ENCODE results near the gene ZNF20. TPM values are rescaled to one million over a fixed set of nuclear protein-coding genes. Genes with fewer than 3 reads are reported as not detected.

Gene ZNF20
- total RNA-seq, 4 donors from 2014 or later, result 0.29 to 0.78 (median 0.41) TPM; not detected in 1

DNA sequence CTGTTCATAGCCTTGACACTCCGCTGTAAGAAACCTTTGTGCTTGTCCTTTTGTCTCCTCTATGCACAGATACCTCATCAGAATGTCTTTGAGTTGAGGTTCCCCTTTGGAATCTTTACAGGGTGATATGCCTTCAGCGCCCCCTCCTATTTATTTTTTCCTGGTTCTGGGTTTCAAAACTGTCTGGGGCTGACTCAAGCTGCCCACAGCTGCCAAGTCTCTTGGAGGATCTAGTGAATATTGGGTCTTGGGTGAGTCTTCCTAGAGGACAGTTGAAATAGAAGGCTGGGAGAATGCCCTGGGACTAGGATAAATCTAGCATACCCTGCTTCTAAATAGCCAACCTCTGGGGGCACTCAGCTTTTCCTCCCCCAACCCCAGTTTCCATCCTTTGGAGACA is 23.7 kb upstream of the ZNF20 start:
- intact Hi-C loops (cut with DNase I; ENCODE audit: low total_unique reads) (no loop called here), in situ Hi-C loops (cut with MboI; ENCODE audit: low sequenced_read_pairs in 4 of 4) (no loop called here)
- Histone ChIP-seq H3K4me3 (peak overlapping the region; percentile 77 to 90 (median 89)), H3K4me1 (peaks cover 6 to 16% of the 10 kb centered on the region in 2 donors), H3K27me3 (no peaks in the 10 kb centered on the region), H3K36me3 (peaks cover 0 to 8% of the 10 kb centered on the region in 2 donors), H3K27ac (peak overlapping the region; percentile 85 to 89 (median 88)), H3K9me3 (no peaks in the 10 kb centered on the region)
- ATAC-seq (no peak), DNase-seq (no peak)
- no peak for TF ChIP-seq POLR2A (IDR thresholded peaks at IDR 0.05)
- TF ChIP-seq, protein P1, sequence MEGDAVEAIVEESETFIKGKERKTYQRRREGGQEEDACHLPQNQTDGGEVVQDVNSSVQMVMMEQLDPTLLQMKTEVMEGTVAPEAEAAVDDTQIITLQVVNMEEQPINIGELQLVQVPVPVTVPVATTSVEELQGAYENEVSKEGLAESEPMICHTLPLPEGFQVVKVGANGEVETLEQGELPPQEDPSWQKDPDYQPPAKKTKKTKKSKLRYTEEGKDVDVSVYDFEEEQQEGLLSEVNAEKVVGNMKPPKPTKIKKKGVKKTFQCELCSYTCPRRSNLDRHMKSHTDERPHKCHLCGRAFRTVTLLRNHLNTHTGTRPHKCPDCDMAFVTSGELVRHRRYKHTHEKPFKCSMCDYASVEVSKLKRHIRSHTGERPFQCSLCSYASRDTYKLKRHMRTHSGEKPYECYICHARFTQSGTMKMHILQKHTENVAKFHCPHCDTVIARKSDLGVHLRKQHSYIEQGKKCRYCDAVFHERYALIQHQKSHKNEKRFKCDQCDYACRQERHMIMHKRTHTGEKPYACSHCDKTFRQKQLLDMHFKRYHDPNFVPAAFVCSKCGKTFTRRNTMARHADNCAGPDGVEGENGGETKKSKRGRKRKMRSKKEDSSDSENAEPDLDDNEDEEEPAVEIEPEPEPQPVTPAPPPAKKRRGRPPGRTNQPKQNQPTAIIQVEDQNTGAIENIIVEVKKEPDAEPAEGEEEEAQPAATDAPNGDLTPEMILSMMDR (IDR thresholded peaks at IDR 0.05 in 4 of 5, conservative IDR thresholded peaks at IDR 0.05 in 1 of 5), result no peak

DNA sequence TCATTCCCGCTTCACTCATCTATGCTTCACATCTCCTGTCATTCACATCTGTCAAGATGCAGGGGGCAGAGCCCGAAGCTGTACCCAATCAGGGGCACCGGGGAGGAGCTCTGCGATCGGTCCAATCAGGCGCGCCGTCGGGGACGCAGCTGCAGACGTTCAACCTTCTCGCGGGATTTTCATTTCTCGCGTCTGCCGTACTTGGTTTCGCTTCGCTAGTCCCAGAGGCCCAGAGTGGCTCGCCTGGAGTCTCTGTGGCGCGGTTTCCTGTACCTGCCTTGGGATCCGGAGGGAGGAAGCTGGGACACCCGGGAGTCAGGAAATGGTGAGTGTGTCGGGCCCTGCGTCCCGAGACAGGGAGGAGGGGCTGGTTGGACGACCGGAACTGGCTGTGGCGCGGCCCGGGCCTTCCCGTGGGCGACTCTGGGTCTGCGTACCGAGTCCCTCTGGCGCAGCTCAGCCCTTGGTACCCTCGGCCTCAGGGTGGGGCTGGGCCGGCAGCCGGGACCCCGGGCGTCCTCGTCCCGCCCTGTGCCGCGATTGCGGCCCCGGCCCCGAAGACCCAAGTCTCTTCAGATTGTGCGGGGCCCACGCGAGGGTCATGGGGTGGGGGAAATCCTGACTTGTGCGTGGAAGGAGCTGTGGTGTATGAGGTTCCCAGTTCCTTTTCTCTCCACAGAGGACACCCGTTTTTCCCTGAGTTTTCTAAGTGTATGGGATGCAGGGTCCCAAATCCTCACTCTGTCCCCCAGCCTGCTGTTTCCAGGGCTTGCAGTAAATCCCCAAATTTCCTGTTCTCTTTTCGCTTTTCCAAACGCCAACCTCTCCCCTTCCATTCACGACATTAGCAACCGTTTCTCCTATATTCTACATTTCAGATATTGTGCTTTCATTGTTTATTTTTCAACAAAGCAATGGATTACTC is 23.0 kb upstream of the ZNF20 start, which contains the start of gene ZNF136:
ZNF136 (plus strand) TSS at position 215 of the 925 bp plus-strand sequence; CDS start at position 323, 108 bp downstream.
- DNase-seq (peak; percentile 83 to 91), ATAC-seq (peak; percentile 99)
- Histone ChIP-seq H3K27ac (peak within 1 kb of the TSS; percentile 85 to 89 (median 88)), H3K4me1 (peaks cover 6 to 16% of the 10 kb centered on the region in 2 donors), H3K4me3 (peak within 1 kb of the TSS; percentile 77 to 90 (median 89)), H3K36me3 (peaks cover 0 to 8% of the 10 kb centered on the region in 2 donors), H3K9me3 (no peaks in the 10 kb centered on the region), H3K27me3 (no peaks in the 10 kb centered on the region)
- TF ChIP-seq, protein P1 (IDR thresholded peaks at IDR 0.05 in 4 of 5, conservative IDR thresholded peaks at IDR 0.05 in 1 of 5), result no peak
- TF ChIP-seq POLR2A (IDR thresholded peaks at IDR 0.05), result peak; percentile 63 to 64
- in situ Hi-C loops (cut with MboI; ENCODE audit: low sequenced_read_pairs in 4 of 4), result no loop called here
- intact Hi-C loops (cut with DNase I; ENCODE audit: low total_unique reads), result no loop called here

DNA sequence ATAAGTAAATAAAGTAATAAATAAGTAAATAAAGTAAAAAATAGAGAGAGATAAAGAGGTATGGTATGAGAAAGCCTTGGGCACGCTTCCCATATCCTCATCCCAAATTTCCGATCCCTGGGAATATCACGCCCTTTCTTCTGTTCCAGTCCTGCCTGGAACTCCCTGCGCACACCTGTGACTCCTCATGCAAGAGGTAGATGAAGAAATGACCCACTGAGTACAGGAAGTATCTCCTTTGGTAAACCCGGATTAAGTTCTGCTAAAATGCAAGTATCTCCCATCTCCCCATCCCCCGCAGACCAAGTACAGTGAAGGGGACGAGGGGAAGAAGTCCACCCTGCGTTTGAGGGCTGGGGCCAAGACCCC is 22.3 kb upstream of the ZNF20 start:
- intact Hi-C loops (cut with DNase I; ENCODE audit: low total_unique reads) (no loop called here), in situ Hi-C loops (cut with MboI; ENCODE audit: low sequenced_read_pairs in 4 of 4) (no loop called here)
- Histone ChIP-seq H3K27ac (peak overlapping the region; percentile 85 to 89 (median 88)), H3K4me1 (peaks cover 6 to 16% of the 10 kb centered on the region in 2 donors), H3K4me3 (peak overlapping the region; percentile 77 to 90 (median 89)), H3K9me3 (no peaks in the 10 kb centered on the region), H3K36me3 (peaks cover 0 to 8% of the 10 kb centered on the region in 2 donors), H3K27me3 (peaks cover 0 to 1% (median 0%) of the 10 kb centered on the region in 3 donors)
- ATAC-seq (peak; percentile 9 to 20), DNase-seq (no peak)
- no peak for TF ChIP-seq POLR2A (IDR thresholded peaks at IDR 0.05)
- TF ChIP-seq, protein P1 (IDR thresholded peaks at IDR 0.05 in 4 of 5, conservative IDR thresholded peaks at IDR 0.05 in 1 of 5), result no peak

DNA sequence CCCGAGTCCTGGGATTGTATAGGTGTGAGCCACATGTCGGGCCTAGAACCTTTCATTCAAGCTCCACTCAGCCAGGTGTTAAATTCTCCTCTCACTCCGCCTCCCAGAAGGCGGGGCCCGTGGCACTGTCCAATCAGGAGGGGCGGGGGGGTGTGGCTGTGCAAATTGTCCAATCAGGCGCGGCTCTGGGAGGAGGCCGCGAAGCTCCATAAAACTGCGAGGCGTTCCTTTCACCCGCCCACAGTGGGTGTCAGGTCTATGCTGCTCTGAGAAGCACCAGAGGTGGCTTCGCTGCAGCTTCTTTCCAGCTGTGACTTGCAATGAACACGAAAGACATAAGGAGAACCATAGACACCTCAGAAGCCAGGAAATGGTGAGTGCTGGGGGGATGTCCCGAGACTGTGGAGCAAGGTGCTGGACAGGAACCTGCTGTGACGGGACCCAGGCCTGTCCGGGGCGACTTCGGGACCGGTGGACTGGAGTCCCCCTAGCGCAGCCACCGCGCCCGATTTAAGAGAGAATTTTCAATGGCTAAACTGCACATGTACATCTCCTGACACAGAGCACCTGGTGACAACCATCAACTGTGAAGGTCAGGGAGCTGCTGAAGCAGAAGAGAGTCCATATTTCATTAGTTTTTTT is 19.7 kb upstream of the ZNF20 start:
- Histone ChIP-seq H3K4me1 (peaks cover 6 to 19% of the 10 kb centered on the region in 2 donors), H3K27ac (no peak overlapping the region), H3K4me3 (no peak overlapping the region), H3K36me3 (peaks cover 0 to 4% of the 10 kb centered on the region in 2 donors), H3K27me3 (peaks cover 0 to 23% (median 10%) of the 10 kb centered on the region in 3 donors), H3K9me3 (no peaks in the 10 kb centered on the region)
- TF ChIP-seq, protein P1 (IDR thresholded peaks at IDR 0.05 in 4 of 5, conservative IDR thresholded peaks at IDR 0.05 in 1 of 5), result no peak
- no peak for TF ChIP-seq POLR2A (IDR thresholded peaks at IDR 0.05)
- no peak for ATAC-seq
- in situ Hi-C loops (cut with MboI; ENCODE audit: low sequenced_read_pairs in 4 of 4), result no loop called here
- intact Hi-C loops (cut with DNase I; ENCODE audit: low total_unique reads), result no loop called here
- DNase-seq, result no peak
